Nephron (organoid): ENCODE data around the gene ATP5F1D.

Source experiments
- H3K27ac Mint-ChIP-seq, 3 experiments: 2 replicates each; pipeline ENCODE4 v1.8.0; 2020; ENCODE audit warnings: mixed read lengths in 3 of 3, mild to moderate bottlenecking in 2 of 3, moderate library complexity in 1 of 3
- H3K27me3 Mint-ChIP-seq: 2 replicates; pipeline ENCODE4 v1.8.0; 2021; ENCODE audit warnings: low read depth, mild to moderate bottlenecking, moderate library complexity, mixed read lengths
- H3K36me3 Mint-ChIP-seq: 2 replicates; pipeline ENCODE4 v1.8.0; 2020; ENCODE audit warnings: low read depth, mixed read lengths
- H3K4me1 Mint-ChIP-seq: 2 replicates; pipeline ENCODE4 v1.8.0; 2020; ENCODE audit warnings: mixed read lengths
- H3K4me3 Mint-ChIP-seq, 3 experiments: 2 replicates each; pipeline ENCODE4 v1.8.0; 2020; ENCODE audit warnings: mild to moderate bottlenecking in 3 of 3, mixed read lengths in 3 of 3, moderate library complexity in 2 of 3
- H3K9me3 Mint-ChIP-seq: 2 replicates; pipeline ENCODE4 v1.8.0; 2020; ENCODE audit warnings: mixed read lengths
- TF ChIP-seq, protein P1 (sequence below), 3 experiments: fragments of 200-600 bp; sonication (generic); IDR thresholded peaks; one replicate each; pipeline ENCODE4 v1.5.0; 2021; ENCODE audit warnings: antibody characterized with exemption in 3 of 3; ENCODE audit not compliant: unreplicated experiment in 3 of 3

The ATP5F1D gene

DNA sequence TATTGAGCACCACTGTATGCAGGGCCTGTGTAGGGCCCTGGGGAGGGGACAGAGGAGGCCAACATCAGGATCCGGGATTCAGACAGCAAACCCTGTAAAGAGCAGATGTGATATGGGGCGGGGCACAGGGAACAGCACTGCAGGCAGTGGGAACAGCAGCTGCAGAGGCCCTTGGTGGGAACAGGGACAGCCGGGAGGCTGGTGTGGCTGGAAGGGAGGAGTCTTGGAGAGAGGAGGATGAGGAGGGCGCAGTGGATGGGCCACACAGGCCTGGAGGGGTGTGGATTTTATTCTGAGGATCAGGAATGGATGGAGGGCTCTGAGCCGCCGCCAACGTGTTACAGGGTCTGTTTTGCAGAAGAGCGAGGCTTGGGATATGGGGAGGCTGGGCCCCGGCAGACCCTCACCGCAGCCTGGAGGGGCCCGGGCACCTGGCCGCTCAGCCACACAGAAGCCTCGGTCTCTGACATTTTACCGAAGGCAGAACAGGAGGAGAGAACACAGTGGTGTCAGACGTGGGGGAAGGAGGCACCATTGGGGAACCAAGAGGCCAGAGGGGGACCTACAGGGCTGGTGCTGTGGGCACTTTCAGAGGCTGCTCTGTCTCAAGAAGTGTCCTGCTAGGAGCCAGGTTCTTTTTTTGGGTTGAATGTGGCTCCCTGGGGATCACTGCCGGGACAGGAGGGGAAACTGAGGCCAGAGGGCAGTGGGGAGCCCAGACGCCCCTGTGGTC, 51.0 kb downstream of the ATP5F1D start:
- no peaks in the 10 kb centered on the region for H3K36me3 Mint-ChIP-seq
- H3K4me3 Mint-ChIP-seq: no peak overlapping the region
- H3K27ac Mint-ChIP-seq: no peak overlapping the region
- peaks cover 1% of the 10 kb centered on the region for H3K27me3 Mint-ChIP-seq
- H3K4me1 Mint-ChIP-seq: no peaks in the 10 kb centered on the region
- H3K9me3 Mint-ChIP-seq: no peaks in the 10 kb centered on the region
- TF ChIP-seq, protein P1, sequence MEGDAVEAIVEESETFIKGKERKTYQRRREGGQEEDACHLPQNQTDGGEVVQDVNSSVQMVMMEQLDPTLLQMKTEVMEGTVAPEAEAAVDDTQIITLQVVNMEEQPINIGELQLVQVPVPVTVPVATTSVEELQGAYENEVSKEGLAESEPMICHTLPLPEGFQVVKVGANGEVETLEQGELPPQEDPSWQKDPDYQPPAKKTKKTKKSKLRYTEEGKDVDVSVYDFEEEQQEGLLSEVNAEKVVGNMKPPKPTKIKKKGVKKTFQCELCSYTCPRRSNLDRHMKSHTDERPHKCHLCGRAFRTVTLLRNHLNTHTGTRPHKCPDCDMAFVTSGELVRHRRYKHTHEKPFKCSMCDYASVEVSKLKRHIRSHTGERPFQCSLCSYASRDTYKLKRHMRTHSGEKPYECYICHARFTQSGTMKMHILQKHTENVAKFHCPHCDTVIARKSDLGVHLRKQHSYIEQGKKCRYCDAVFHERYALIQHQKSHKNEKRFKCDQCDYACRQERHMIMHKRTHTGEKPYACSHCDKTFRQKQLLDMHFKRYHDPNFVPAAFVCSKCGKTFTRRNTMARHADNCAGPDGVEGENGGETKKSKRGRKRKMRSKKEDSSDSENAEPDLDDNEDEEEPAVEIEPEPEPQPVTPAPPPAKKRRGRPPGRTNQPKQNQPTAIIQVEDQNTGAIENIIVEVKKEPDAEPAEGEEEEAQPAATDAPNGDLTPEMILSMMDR (IDR thresholded peaks at IDR 0.05; ENCODE audit: unreplicated experiment in 3 of 3): no peak

- H3K9me3 Mint-ChIP-seq: no peaks in the 10 kb centered on the region
- no peaks in the 10 kb centered on the region for H3K36me3 Mint-ChIP-seq
- no peak overlapping the region for H3K4me3 Mint-ChIP-seq
- no peaks in the 10 kb centered on the region for H3K4me1 Mint-ChIP-seq
- peaks cover 3% of the 10 kb centered on the region for H3K27me3 Mint-ChIP-seq
- TF ChIP-seq, protein P1 (IDR thresholded peaks at IDR 0.05; ENCODE audit: unreplicated experiment in 3 of 3): no peak
- no peak overlapping the region for H3K27ac Mint-ChIP-seq
These were observed 52.4 kb downstream of the ATP5F1D start for GRCh38 chr19:1293782-1294604.
